ENCODE data around the gene DBI.
"Not testable (repeated sequence)": the region's sequence is repeated elsewhere in the genome, so short reads cannot be mapped to it uniquely, and the experiment has no call there.

GRCh38 chr2:119376406-119376805, 9.6 kb downstream of the DBI start:
- TF ChIP-seq EZH2 (IDR thresholded peaks at IDR 0.05; ENCODE audit: low read length, unreplicated experiment); CTCF (conservative IDR thresholded peaks at IDR 0.05; ENCODE audit: low read depth, low read length): not testable (repeated sequence)

Data from PC-3 (cell line).